Sigmoid colon (tissue), 7 donors: ENCODE results near the gene CDK5R1. TPM values are rescaled to one million over a fixed set of nuclear protein-coding genes. Genes with fewer than 3 reads are reported as not detected.

Source experiments
- DNase-seq: peaks from one replicate; pipeline ENCODE4 v3.0.0-alpha.2; 2019
- H3K27ac ChIP-seq, 4 donors: fragments of 200-600 bp; sonication (generic); one replicate each; pipeline ENCODE4 v1.5.1; 2016 to 2019; ENCODE audit warnings: mild to moderate bottlenecking in 1 of 4
- H3K27me3 ChIP-seq, 3 donors: fragments of 200-600 bp; sonication (generic); one replicate each; pipeline ENCODE4 v1.5.1; 2019; ENCODE audit warnings: mild to moderate bottlenecking in 1 of 3
- H3K36me3 ChIP-seq, 4 donors: fragments of 200-600 bp; sonication (generic); one replicate each; pipeline ENCODE4 v1.5.1; 2016 to 2019
- H3K4me1 ChIP-seq, 4 donors: fragments of 200-600 bp; sonication (generic); one replicate each; pipeline ENCODE4 v1.5.1; 2017 to 2019
- H3K4me3 ChIP-seq, 4 donors: fragments of 200-600 bp; sonication (generic); one replicate each; pipeline ENCODE4 v1.5.1; 2017 to 2019; ENCODE audit warnings: mild to moderate bottlenecking in 2 of 4, moderate library complexity in 1 of 4
- H3K9me3 ChIP-seq, 4 donors: fragments of 200-600 bp in 3 of 4; sonication (generic) in 3 of 4; one replicate each; pipeline versions ENCODE4 v1.5.1 to v1.6.1; 2013 to 2019
- EP300 ChIP-seq, 4 donors: sonication (generic); formaldehyde crosslinking; IDR thresholded peaks; one replicate each; pipeline ENCODE4 v1.6.1; 2017; ENCODE audit warnings: antibody characterized with exemption in 4 of 4
- POLR2A ChIP-seq, 2 donors: fragments of 450-650 bp; IDR thresholded peaks; one replicate each; pipeline ENCODE4 v1.6.1; 2016; ENCODE audit warnings: antibody characterized with exemption in 2 of 2, mild to moderate bottlenecking in 2 of 2, moderate library complexity in 2 of 2
- POLR2AphosphoS5 ChIP-seq, 4 donors: sonication (generic); formaldehyde crosslinking; IDR thresholded peaks; one replicate each; pipeline ENCODE4 v1.6.1; 2017; ENCODE audit warnings: antibody characterized with exemption in 4 of 4
- WGBS, 2 donors: extraction: QIAGEN DNeasy Blood & Tissue Kit; methylation state at CpG; one replicate each; pipeline ENCODE4 v1.1.7; 2013; 5-methylcytosine and 5-hydroxymethylcytosine counted together
- intact Hi-C: fragments of 100-400 bp; cut with DNase I; formaldehyde crosslinking; loops from one replicate; pipeline ENCODE4 v1.15.1; 2023
- polyA plus RNA-seq, 3 donors: library from polyadenylated mRNA; stranded (reverse); fragments of 200-250 nt; gene quantifications; one replicate each; pipeline ENCODE4 v1.2.3, GENCODE V29; 2013
- total RNA-seq, 4 donors: library from RNA; depleted of rRNA; stranded (reverse); fragments of >200 nt; gene quantifications; one replicate each; pipeline ENCODE4 v1.1.0, GENCODE V29; 2016
- TF ChIP-seq, protein P1 (sequence below), 4 experiments: fragments of 450-650 bp in 3 of 4; fragments of 200-600 bp in 1 of 4; IDR thresholded peaks; one replicate each; pipeline ENCODE4 v1.5.1; 2016 to 2019; ENCODE audit warnings: antibody characterized with exemption in 4 of 4, mild to moderate bottlenecking in 3 of 4, moderate library complexity in 2 of 4
- donor health status: healthy with polysubstance abuse.
- donor health status: Bipolar disorder and iron deficiency.
- donor health status: healthy.

CDK5R1 gene
- total and polyA plus RNA-seq, 7 donors = under 0.01 to 3.8 (median 1.1) TPM

DNA sequence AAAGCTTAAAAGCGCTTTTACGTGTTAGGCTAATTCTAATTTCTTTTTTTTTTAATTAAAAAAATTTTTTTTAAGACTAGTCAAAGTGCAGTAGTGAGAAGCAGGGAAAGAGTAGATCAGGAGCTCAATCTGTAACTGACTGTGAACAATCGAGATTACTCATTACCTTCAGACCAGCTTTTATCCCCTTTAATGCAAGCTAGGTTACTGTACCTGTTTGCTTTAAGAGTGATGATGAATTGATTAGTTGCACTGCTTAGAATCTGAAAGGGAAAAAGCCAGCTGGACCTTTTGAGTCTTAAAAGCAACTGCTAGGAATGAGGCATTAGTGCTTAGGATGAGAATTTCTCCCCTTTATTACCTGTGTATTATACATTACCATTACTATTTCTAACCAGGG is 23.5 kb upstream of the CDK5R1 start:
- H3K4me3 ChIP-seq = no peak overlapping the region
- H3K36me3 ChIP-seq = peaks cover 16 to 92% (median 45%) of the 10 kb centered on the region in 4 donors
- no peak for TF ChIP-seq EP300 (IDR thresholded peaks at IDR 0.05)
- TF ChIP-seq POLR2A (IDR thresholded peaks at IDR 0.05) = no peak
- TF ChIP-seq POLR2AphosphoS5 (IDR thresholded peaks at IDR 0.05) = no peak
- TF ChIP-seq, protein P1, sequence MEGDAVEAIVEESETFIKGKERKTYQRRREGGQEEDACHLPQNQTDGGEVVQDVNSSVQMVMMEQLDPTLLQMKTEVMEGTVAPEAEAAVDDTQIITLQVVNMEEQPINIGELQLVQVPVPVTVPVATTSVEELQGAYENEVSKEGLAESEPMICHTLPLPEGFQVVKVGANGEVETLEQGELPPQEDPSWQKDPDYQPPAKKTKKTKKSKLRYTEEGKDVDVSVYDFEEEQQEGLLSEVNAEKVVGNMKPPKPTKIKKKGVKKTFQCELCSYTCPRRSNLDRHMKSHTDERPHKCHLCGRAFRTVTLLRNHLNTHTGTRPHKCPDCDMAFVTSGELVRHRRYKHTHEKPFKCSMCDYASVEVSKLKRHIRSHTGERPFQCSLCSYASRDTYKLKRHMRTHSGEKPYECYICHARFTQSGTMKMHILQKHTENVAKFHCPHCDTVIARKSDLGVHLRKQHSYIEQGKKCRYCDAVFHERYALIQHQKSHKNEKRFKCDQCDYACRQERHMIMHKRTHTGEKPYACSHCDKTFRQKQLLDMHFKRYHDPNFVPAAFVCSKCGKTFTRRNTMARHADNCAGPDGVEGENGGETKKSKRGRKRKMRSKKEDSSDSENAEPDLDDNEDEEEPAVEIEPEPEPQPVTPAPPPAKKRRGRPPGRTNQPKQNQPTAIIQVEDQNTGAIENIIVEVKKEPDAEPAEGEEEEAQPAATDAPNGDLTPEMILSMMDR (IDR thresholded peaks at IDR 0.05) = no peak
- intact Hi-C loops = loop anchor here (5.0 kb wide), 1 partner anchor 294 kb away; no protein-coding TSS in a partner anchor
- DNase-seq = no peak
- H3K4me1 ChIP-seq = peaks cover 0 to 5% (median 0%) of the 10 kb centered on the region in 4 donors
- H3K27ac ChIP-seq = no peak overlapping the region
- WGBS, 2 donors = 91 to 93% methylated on average over 3 of the region's 3 CpGs
- no peaks in the 10 kb centered on the region for H3K27me3 ChIP-seq
- H3K9me3 ChIP-seq = no peaks in the 10 kb centered on the region

DNA sequence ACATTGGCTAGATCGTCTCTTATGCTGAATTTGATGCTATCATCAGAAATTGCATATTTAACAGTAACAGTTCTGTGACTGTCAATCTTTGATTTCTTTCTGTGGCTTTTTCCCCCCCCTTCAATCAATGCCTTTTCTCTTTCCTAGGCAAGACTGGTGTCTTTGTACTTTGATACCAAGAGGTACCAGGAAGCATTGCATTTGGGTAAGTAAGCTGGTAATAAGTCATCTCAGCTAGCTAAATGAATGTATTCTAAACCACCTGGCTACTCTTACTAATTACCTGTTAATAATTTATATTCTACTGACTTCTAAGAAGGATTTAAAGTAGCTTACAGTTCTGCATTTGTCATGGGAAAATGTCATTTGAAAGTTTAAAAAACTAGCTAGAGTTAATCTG is 22.4 kb upstream of the CDK5R1 start:
- H3K9me3 ChIP-seq = no peaks in the 10 kb centered on the region
- no peak for TF ChIP-seq POLR2A (IDR thresholded peaks at IDR 0.05)
- TF ChIP-seq, protein P1 (IDR thresholded peaks at IDR 0.05) = no peak
- no peak for TF ChIP-seq EP300 (IDR thresholded peaks at IDR 0.05)
- no peak for TF ChIP-seq POLR2AphosphoS5 (IDR thresholded peaks at IDR 0.05)
- peaks cover 13 to 92% (median 46%) of the 10 kb centered on the region in 4 donors for H3K36me3 ChIP-seq
- WGBS, 2 donors = 90 to 91% methylated on average over 1 of the region's 1 CpG
- peaks cover 0 to 5% (median 0%) of the 10 kb centered on the region in 4 donors for H3K4me1 ChIP-seq
- no peaks in the 10 kb centered on the region for H3K27me3 ChIP-seq
- intact Hi-C loops = loop anchor here (5.0 kb wide), 1 partner anchor 293 kb away; no protein-coding TSS in a partner anchor
- H3K4me3 ChIP-seq = no peak overlapping the region
- DNase-seq = no peak
- H3K27ac ChIP-seq = no peak overlapping the region

DNA sequence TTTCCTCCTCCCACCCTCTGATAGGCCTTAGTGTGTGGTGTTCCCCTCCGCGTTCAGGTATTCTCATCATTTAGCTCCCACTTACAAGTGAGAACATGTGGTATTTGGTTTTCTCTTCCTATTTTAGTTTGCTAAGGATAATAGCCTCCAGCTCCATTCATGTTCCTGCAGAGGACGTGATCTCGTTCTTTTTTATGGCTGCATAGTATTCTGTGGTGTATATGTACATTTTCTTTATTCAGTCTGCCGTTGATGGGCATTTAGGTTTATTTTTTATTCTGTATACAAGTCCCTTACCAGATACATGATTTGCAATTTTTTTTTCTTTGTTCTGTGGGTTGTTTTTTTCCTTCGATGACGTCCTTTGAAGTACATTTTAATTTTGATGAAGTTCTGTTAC is 18.8 kb upstream of the CDK5R1 start:
- no peak for TF ChIP-seq POLR2A (IDR thresholded peaks at IDR 0.05)
- TF ChIP-seq, protein P1 (IDR thresholded peaks at IDR 0.05) = no peak
- TF ChIP-seq EP300 (IDR thresholded peaks at IDR 0.05) = no peak
- TF ChIP-seq POLR2AphosphoS5 (IDR thresholded peaks at IDR 0.05) = no peak
- Histone ChIP-seq H3K27ac (no peak overlapping the region), H3K9me3 (no peaks in the 10 kb centered on the region), H3K27me3 (no peaks in the 10 kb centered on the region), H3K36me3 (peaks cover 16 to 100% (median 52%) of the 10 kb centered on the region in 4 donors), H3K4me3 (no peak overlapping the region), H3K4me1 (no peaks in the 10 kb centered on the region)
- no peak for DNase-seq
- 94 to 100% methylated on average over 7 of the region's 7 CpGs for whole genome bisulfite sequencing, 2 donors
- intact Hi-C loops = no loop called here

DNA sequence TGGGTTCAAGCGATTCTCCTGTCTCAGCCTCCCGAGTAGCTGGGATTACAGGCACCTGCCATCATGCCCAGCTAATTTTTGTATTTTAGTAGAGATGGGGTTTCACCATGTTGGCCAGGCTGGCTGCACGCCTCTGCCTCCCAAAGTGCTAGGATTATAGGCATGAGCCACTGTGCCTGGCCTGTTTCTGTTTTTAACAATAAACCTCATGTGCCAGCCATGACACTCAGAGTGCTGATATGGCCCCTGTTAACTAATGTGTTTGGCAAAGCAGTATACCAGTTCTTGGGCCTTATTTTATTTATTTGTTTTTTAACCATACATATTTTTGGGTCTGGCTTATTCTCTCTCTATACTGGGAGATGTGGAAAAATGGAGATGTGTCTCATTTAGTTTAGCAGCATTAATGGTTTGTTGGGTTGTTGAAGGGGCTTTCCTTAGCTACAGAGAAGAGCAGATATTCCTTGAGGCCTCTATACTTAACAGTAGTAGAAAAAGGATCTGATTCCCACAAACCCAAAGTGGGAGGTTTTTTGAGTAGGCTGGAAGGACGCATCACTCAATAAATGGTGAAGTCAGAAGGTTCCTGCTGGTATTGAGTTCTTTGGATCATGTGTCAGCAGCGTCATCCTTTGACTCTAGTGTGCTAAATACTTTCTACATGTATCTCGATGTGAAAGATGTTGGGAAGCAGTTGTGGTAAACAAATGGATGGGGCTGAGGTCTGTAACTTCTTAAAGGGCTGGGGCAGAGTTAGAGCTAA is 16.2 kb upstream of the CDK5R1 start:
- peaks cover 11 to 100% (median 57%) of the 10 kb centered on the region in 4 donors for H3K36me3 ChIP-seq
- WGBS, 2 donors = 96 to 97% methylated on average over 6 of the region's 6 CpGs
- DNase-seq = no peak
- H3K27me3 ChIP-seq = no peaks in the 10 kb centered on the region
- intact Hi-C loops = no loop called here
- H3K9me3 ChIP-seq = no peaks in the 10 kb centered on the region
- H3K4me3 ChIP-seq = no peak overlapping the region
- H3K27ac ChIP-seq = no peak overlapping the region
- TF ChIP-seq EP300 (IDR thresholded peaks at IDR 0.05) (no peak), POLR2AphosphoS5 (IDR thresholded peaks at IDR 0.05) (no peak), POLR2A (IDR thresholded peaks at IDR 0.05) (no peak)
- no peaks in the 10 kb centered on the region for H3K4me1 ChIP-seq

DNA sequence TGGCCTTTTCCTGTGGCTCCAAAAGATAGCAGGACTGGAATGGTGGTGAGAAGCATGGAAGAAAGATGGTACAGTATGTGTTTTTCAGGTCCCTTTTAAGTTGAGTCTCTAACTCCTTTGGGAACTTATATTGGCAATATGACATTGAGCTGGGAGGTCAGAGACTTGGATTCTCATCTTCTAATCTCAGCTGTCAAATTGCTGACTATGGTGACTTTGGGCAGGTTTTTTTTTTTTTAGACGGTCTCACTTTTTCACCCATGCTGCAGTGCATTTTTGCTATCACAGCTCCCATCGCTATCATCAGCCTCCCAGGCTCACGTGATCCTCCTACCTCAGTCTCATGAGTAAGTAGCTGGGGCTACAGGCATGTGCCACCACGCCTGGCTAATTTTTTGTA is 15.1 kb upstream of the CDK5R1 start:
- TF ChIP-seq POLR2AphosphoS5 (IDR thresholded peaks at IDR 0.05) = no peak
- TF ChIP-seq POLR2A (IDR thresholded peaks at IDR 0.05) = no peak
- no peak for TF ChIP-seq EP300 (IDR thresholded peaks at IDR 0.05)
- TF ChIP-seq, protein P1 (IDR thresholded peaks at IDR 0.05) = no peak
- intact Hi-C loops = no loop called here

More for the DNA sequence above, 15.1 kb upstream of the CDK5R1 start:
- Histone ChIP-seq H3K4me1 (no peaks in the 10 kb centered on the region), H3K27me3 (no peaks in the 10 kb centered on the region), H3K27ac (no peak overlapping the region), H3K9me3 (no peaks in the 10 kb centered on the region), H3K36me3 (peaks cover 17 to 100% (median 60%) of the 10 kb centered on the region in 4 donors), H3K4me3 (no peak overlapping the region)
- 97 to 98% methylated on average over 4 of the region's 4 CpGs for WGBS, 2 donors
- no peak for DNase-seq
